ENCODE data around the gene EHD1. TPM values are rescaled to one million over a fixed set of nuclear protein-coding genes. Genes with fewer than 3 reads are reported as not detected.

EHD1 gene
- polyA plus RNA-seq, 1 experiment: 56.1 TPM

GRCh38 chr11:64857485-64857884 lies 20.9 kb downstream of the EHD1 start:
- CTCF ChIA-PET: interaction anchor here (0.6 kb wide), 1 partner anchor 407 kb away, joined by 3 read pairs; no protein-coding TSS in a partner anchor
- POLR2A ChIA-PET: interaction anchor here (3.3 kb wide), 1 partner anchor 21 kb away, joined by 18 read pairs; the partner anchor contains the start of gene EHD1

GRCh38 chr11:64856382-64857227 lies 21.8 kb downstream of the EHD1 start:
- CTCF ChIA-PET: interaction anchor here (1.4 kb wide), 1 partner anchor 10 kb away, joined by 4 read pairs; no protein-coding TSS in a partner anchor
- Histone ChIP-seq H3K27ac (ENCODE audit: low read depth, low read length) (peak overlapping the region; percentile 47), H3K9me3 (ENCODE audit: control insufficient read depth, insufficient read depth, low read length) (peaks cover 13% of the 10 kb centered on the region; the same call in 1 of the 2 replicates), H3K27me3 (ENCODE audit: control insufficient read depth, insufficient read depth, low read length) (no peaks in the 10 kb centered on the region), H3K4me3 (ENCODE audit: low read depth, low read length) (no peak overlapping the region)
- POLR2A ChIA-PET: interaction anchor here (3.3 to 4.1 kb wide), 2 partner anchors 13 to 22 kb away, joined by 18 to 37 read pairs; partner anchors contain the start of gene EHD1
- no peak for DNase-seq (ENCODE audit: low read depth, low spot score)
- TF ChIP-seq, protein P1, sequence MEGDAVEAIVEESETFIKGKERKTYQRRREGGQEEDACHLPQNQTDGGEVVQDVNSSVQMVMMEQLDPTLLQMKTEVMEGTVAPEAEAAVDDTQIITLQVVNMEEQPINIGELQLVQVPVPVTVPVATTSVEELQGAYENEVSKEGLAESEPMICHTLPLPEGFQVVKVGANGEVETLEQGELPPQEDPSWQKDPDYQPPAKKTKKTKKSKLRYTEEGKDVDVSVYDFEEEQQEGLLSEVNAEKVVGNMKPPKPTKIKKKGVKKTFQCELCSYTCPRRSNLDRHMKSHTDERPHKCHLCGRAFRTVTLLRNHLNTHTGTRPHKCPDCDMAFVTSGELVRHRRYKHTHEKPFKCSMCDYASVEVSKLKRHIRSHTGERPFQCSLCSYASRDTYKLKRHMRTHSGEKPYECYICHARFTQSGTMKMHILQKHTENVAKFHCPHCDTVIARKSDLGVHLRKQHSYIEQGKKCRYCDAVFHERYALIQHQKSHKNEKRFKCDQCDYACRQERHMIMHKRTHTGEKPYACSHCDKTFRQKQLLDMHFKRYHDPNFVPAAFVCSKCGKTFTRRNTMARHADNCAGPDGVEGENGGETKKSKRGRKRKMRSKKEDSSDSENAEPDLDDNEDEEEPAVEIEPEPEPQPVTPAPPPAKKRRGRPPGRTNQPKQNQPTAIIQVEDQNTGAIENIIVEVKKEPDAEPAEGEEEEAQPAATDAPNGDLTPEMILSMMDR (IDR thresholded peaks at IDR 0.05; ENCODE audit: low read depth, low read length): no peak

More at GRCh38 chr11:64857485-64857884, 20.9 kb downstream of the EHD1 start:
- no peak overlapping the region for H3K4me3 ChIP-seq (ENCODE audit: low read depth, low read length)
- H3K9me3 ChIP-seq (ENCODE audit: control insufficient read depth, insufficient read depth, low read length): peaks cover 13% of the 10 kb centered on the region; the same call in 1 of the 2 replicates
- H3K27ac ChIP-seq (ENCODE audit: low read depth, low read length): peak overlapping the region; percentile 11
- H3K27me3 ChIP-seq (ENCODE audit: control insufficient read depth, insufficient read depth, low read length): no peaks in the 10 kb centered on the region
- DNase-seq (ENCODE audit: low read depth, low spot score): no peak
- TF ChIP-seq, protein P1 (IDR thresholded peaks at IDR 0.05; ENCODE audit: low read depth, low read length): no peak

DNA sequence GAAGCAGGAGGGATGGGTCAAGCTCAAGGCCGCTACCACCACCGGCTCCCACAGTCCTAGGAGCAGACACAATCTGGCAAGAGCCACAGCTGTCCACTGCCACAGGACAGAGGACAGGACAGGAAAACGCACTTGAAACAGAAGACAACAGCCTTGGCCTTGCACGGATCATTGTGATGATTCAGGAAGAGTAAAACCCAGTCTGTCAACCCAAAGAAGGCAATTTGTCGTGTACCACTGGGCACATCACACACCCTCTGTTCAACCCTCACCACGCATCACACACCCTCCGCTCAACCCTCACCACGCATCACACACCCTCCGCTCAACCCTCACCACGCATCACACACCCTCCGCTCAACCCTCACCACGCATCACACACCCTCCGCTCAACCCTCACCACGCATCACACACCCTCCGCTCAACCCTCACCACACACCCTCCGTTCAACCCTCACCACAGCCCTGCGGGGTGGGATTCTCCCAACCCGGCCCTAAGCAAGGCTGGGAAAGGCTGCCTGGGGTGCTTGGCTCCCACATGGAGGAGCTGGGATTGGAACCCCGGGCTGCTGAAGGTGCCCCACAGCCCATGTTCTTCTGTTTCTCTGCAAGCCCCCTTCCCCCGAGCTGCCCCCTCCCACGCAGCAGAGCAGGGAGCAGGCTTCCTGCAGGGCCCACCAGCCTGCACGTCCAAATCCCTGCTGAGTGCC lies 22.7 kb downstream of the EHD1 start:
- CTCF ChIA-PET: interaction anchor here (1.2 to 1.6 kb wide), 3 partner anchors 9 to 32 kb away, joined by 4 to 9 read pairs (median 5); partner anchors contain the start of gene CDC42BPG
- H3K27me3 ChIP-seq (ENCODE audit: control insufficient read depth, insufficient read depth, low read length): no peaks in the 10 kb centered on the region
- peaks cover 13% of the 10 kb centered on the region; the same call in 1 of the 2 replicates for H3K9me3 ChIP-seq (ENCODE audit: control insufficient read depth, insufficient read depth, low read length)
- no peak for DNase-seq (ENCODE audit: low read depth, low spot score)
- H3K27ac ChIP-seq (ENCODE audit: low read depth, low read length): peak overlapping the region; percentile 73
- TF ChIP-seq, protein P1 (IDR thresholded peaks at IDR 0.05; ENCODE audit: low read depth, low read length): no peak
- POLR2A ChIA-PET: interaction anchor here (0.6 to 4.1 kb wide), 5 partner anchors 8 to 36 kb away, joined by 4 to 37 read pairs (median 18); partner anchors contain the start of gene EHD1
- no peak overlapping the region for H3K4me3 ChIP-seq (ENCODE audit: low read depth, low read length)

- Histone ChIP-seq H3K4me3 (ENCODE audit: low read depth, low read length) (no peak overlapping the region), H3K27ac (ENCODE audit: low read depth, low read length) (peak overlapping the region; percentile 73), H3K27me3 (ENCODE audit: control insufficient read depth, insufficient read depth, low read length) (no peaks in the 10 kb centered on the region), H3K9me3 (ENCODE audit: control insufficient read depth, insufficient read depth, low read length) (peaks cover 9% of the 10 kb centered on the region; the same call in 1 of the 2 replicates)
- CTCF ChIA-PET: interaction anchor here (0.6 to 1.6 kb wide), 4 partner anchors 11 to 38 kb away, joined by 3 to 9 read pairs (median 4); partner anchors contain the start of gene CDC42BPG
- DNase-seq (ENCODE audit: low read depth, low spot score): peak; percentile 60
- TF ChIP-seq, protein P1 (IDR thresholded peaks at IDR 0.05; ENCODE audit: low read depth, low read length): no peak
- POLR2A ChIA-PET: interaction anchor here (0.6 to 4.1 kb wide), 5 partner anchors 9 to 26 kb away, joined by 4 to 37 read pairs (median 18); partner anchors contain the start of gene EHD1
Measured at GRCh38 chr11:64854534-64855502, 23.6 kb downstream of the EHD1 start.

All from AG04450 (cell line).